ENCODE measurements around the gene GPR78.

Gene GPR78

GRCh38 chr4:8552581-8553205 is 27.5 kb upstream of the GPR78 start:
- H3K27me3 Mint-ChIP-seq (ENCODE audit: low read depth), result peaks cover 14% of the 10 kb centered on the region
- no peaks in the 10 kb centered on the region for H3K9me3 Mint-ChIP-seq
- no peak overlapping the region for H3K4me3 Mint-ChIP-seq
- H3K4me1 Mint-ChIP-seq, result no peaks in the 10 kb centered on the region
- H3K36me3 Mint-ChIP-seq (ENCODE audit: low read depth), result no peaks in the 10 kb centered on the region
- TF ChIP-seq CTCF (IDR thresholded peaks at IDR 0.05; ENCODE audit: unreplicated experiment in 3 of 3), result no peak
- H3K27ac Mint-ChIP-seq, result no peak overlapping the region

- no peaks in the 10 kb centered on the region for H3K4me1 Mint-ChIP-seq
- H3K9me3 Mint-ChIP-seq, result no peaks in the 10 kb centered on the region
- H3K27me3 Mint-ChIP-seq (ENCODE audit: low read depth), result peaks cover 14% of the 10 kb centered on the region
- H3K4me3 Mint-ChIP-seq, result no peak overlapping the region
- no peak overlapping the region for H3K27ac Mint-ChIP-seq
- no peaks in the 10 kb centered on the region for H3K36me3 Mint-ChIP-seq (ENCODE audit: low read depth)
- TF ChIP-seq CTCF (IDR thresholded peaks at IDR 0.05; ENCODE audit: unreplicated experiment in 3 of 3), result no peak
Measured at GRCh38 chr4:8553216-8553615, 27.0 kb upstream of the GPR78 start.

GRCh38 chr4:8553991-8554405 is 26.2 kb upstream of the GPR78 start:
- Mint-ChIP-seq H3K4me1 (no peaks in the 10 kb centered on the region), H3K4me3 (no peak overlapping the region), H3K27me3 (ENCODE audit: low read depth) (peaks cover 17% of the 10 kb centered on the region), H3K9me3 (no peaks in the 10 kb centered on the region), H3K36me3 (ENCODE audit: low read depth) (no peaks in the 10 kb centered on the region), H3K27ac (no peak overlapping the region)
- TF ChIP-seq CTCF (IDR thresholded peaks at IDR 0.05; ENCODE audit: unreplicated experiment in 3 of 3), result no peak

GRCh38 chr4:8554555-8555100 is 25.6 kb upstream of the GPR78 start:
- Mint-ChIP-seq H3K9me3 (no peaks in the 10 kb centered on the region), H3K27me3 (ENCODE audit: low read depth) (peaks cover 17% of the 10 kb centered on the region), H3K4me1 (peaks cover 2% of the 10 kb centered on the region), H3K4me3 (no peak overlapping the region), H3K36me3 (ENCODE audit: low read depth) (no peaks in the 10 kb centered on the region), H3K27ac (no peak overlapping the region)
- TF ChIP-seq CTCF (IDR thresholded peaks at IDR 0.05; ENCODE audit: unreplicated experiment in 3 of 3), result no peak

GRCh38 chr4:8555716-8556115 is 24.5 kb upstream of the GPR78 start:
- no peak overlapping the region for H3K4me3 Mint-ChIP-seq
- H3K9me3 Mint-ChIP-seq, result no peaks in the 10 kb centered on the region
- TF ChIP-seq CTCF (IDR thresholded peaks at IDR 0.05; ENCODE audit: unreplicated experiment in 3 of 3), result no peak
- H3K27me3 Mint-ChIP-seq (ENCODE audit: low read depth), result peaks cover 10% of the 10 kb centered on the region
- H3K36me3 Mint-ChIP-seq (ENCODE audit: low read depth), result no peaks in the 10 kb centered on the region
- H3K27ac Mint-ChIP-seq, result no peak overlapping the region
- H3K4me1 Mint-ChIP-seq, result peaks cover 4% of the 10 kb centered on the region
